ENCODE data around the gene TMEFF2.

GRCh38 chr2:191935247-191935646 lies 259.5 kb downstream of the TMEFF2 start:
- TF ChIP-seq YY1 (IDR thresholded peaks at IDR 0.05; ENCODE audit: insufficient read depth, insufficient read length) (no peak), ZNF274 (IDR thresholded peaks at IDR 0.05; ENCODE audit: low read depth, low read length) (no peak), SUZ12 (IDR thresholded peaks at IDR 0.05; ENCODE audit: extremely low read depth, insufficient read depth, insufficient read length) (no peak)

All from NT2/D1 (cell line).